GM21526 (cell line): ENCODE measurements around the gene SPATS2.

Source experiments
- ATAC-seq: cut with Tn5 transposase; IDR thresholded peaks from one replicate; pipeline ENCODE4 v1.9.1; 2021; ENCODE audit warnings: moderate library complexity; ENCODE audit not compliant: unreplicated experiment, low FRiP score

The SPATS2 gene

GRCh38 chr12:49335955-49336644, 31.2 kb upstream of the SPATS2 start:
- ATAC-seq: no peak

DNA sequence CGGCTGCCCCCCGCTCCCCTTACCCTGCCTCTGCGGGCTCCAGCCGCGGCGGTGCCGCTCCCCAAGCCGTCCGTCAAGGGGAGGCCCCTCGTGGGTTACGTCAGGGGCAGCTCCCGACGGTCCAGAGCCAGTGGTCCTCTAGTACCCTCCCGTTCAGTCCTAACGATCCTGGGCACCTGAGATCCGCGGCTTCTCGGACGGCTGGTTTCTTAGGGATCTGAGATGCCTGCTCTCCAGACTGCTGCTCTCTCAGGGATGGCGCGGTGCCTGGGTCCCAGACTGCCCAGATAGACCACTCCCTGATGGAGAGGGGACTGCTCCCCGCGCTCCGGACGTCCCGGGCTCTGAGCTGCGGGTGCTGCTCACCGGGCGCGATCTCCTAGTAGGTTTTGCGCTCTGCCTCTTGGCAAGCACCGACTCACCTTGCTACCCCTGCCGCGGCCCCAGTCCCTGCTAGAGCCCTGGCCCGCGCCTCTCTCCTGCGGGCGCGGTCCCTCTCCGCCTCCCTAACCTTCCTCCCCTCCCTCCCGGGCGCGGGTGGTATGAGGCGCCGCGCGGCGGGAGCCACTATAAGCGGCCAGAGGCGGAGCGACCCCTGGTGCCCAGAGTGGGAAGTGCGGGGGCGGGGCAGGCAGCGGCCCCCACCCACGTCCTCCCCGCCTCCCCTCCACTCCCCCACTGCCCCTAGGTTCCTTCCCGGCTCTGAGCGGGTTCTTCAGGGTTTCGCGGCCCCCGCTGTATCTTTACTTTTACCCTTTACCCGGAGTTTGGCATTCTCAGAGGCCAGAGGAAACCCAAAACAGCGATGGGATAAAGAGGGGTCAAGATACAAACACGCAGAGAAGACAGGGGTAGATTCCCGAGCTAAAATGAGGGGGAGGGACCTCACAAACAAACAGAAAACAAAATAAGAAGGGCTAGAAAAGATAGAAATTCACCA, 30.3 kb upstream of the SPATS2 start, which contains the start of gene C1QL4:
TSS of gene C1QL4 (minus strand) at position 544 of the 940 bp plus-strand sequence. CDS start 711 bp downstream, outside the sequence.
- ATAC-seq: no peak

DNA sequence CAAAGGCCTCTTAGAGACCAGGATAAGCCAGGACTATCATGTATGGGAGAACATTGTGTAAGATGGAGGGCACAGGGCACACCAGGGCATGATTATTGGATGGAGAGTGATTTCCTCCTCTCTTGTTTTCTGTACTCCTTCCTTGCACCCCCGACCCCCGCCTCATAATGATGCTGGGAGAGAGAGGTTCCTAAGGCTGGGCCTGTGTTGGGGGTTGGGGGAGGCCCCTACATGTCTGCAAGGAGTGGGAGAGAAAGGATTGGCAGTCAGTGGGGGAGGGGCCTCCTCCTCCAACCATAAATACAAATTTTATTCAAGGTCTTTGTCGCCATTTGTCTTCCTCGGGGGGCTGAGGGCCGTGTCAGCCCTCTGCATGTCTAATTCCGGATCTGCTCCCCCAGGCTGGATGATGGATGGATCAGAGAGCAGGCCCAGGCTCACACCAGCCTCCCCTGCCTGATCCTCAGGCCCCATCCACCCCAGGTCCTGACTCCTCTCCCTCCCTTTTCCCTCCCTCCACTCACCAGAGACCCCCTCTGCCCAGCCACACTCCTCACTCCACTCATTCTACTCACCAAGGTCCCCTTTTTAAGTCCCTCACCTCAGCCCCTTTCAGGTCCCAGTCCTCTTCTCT, 28.3 kb upstream of the SPATS2 start:
- ATAC-seq: no peak

DNA sequence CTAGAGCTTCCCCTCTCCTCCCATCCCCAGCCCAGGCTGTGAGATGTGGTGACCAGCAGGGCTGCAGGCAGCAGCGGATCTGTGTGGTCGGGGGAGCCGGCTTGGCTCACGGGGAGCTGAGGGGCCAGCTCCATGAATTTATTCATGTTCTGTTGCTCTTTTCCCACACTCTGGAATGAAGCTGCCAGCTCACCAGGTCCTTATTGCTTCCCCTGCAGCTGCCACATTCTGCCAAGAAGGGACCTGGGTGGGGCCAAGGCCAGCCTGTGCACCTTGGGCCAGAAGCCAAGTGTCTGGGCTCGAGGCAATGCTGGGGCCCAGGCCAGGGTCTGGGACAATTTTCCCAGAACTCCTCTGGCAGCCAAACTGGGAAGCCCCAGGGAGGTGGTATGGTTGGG, 27.8 kb upstream of the SPATS2 start:
- no peak for ATAC-seq

- ATAC-seq: no peak
Observed at GRCh38 chr12:49340095-49340870, 27.0 kb upstream of the SPATS2 start.

- no peak for ATAC-seq
Observed at GRCh38 chr12:49340971-49341776, 26.1 kb upstream of the SPATS2 start.

DNA sequence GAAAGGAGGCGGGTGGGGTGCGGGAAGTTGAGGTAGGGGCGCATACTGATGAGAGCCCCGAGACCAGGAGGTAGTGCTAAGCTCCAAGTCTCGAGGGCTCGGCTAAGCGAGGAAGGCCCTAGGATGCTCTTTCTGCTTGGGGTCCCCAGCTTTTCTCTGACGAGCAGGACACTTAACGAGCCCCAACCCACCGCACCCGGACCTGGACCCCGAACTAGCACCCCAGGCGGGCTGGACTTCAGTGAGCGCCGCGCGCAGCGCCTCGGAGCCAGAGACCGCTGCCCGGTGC, 25.5 kb upstream of the SPATS2 start:
- no peak for ATAC-seq

DNA sequence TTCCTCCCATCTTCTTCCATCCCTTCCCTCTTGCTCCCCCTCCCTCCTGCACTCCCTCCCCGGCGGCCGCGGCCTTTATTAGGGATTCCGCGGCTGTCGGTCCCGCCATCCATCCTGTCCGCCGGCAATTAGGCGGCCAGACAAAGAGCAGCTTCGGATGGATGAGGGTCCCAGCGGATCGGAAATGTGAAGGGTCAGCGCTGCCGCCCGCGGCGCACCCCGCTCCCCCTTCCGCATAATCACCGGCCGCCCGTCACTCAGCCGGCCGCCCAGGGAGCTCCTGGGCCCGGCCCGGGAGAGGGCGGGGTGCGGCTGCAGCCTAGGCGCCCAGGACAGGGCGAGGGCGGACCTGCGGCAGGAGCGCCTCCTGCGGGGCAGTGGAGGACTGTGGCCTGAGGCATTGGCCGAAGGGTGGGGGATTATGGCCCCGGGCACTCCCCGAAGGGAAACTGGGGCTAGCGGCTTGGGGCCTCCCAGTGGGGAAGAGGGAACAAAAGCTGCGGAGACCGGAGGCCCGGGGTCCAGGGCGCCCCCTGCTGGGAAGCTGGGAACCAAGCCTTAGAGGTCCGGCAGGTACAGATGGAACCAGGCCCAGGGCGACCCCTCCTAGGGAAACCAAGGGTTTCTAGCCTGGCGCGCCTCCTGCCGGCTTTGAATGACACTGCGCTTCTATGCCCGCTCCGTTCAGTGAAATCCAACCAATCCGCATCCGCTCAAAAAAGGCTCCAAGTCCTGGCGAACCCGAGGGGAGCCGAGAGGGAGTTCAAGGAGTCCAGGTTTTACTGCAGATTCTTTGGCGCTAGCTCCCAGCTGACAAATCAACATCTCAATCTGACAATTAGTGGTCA, 25.0 kb upstream of the SPATS2 start:
- ATAC-seq: peak; percentile 57

GRCh38 chr12:49342914-49343731, 24.1 kb upstream of the SPATS2 start:
- ATAC-seq: no peak

DNA sequence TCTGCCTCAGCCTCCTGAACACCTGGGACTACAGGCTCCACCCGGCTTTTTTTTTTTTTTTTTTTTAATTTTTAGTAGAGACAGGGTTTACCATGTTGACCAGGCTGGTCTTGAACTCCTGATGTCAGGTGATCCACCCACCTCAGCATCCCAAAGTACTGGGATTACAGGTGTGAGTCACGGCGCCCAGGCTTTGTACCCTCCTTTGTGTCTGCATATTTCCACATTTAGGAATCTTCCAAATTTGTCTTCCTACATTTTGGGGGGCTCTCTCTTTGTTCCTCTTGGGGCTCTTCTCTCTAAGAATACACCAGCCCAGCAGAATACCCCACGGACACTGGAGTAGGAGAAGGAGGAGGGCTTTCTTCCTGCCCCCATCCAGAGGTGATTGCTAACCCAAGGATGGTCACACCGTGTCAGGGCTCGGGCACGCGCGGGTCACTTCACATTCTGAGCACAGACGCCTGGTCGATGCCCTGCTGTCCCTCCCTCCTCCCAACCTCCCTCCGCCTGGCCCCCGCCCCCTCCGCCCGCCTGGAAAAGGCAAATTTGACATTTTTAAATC, 22.7 kb upstream of the SPATS2 start:
- ATAC-seq: no peak

DNA sequence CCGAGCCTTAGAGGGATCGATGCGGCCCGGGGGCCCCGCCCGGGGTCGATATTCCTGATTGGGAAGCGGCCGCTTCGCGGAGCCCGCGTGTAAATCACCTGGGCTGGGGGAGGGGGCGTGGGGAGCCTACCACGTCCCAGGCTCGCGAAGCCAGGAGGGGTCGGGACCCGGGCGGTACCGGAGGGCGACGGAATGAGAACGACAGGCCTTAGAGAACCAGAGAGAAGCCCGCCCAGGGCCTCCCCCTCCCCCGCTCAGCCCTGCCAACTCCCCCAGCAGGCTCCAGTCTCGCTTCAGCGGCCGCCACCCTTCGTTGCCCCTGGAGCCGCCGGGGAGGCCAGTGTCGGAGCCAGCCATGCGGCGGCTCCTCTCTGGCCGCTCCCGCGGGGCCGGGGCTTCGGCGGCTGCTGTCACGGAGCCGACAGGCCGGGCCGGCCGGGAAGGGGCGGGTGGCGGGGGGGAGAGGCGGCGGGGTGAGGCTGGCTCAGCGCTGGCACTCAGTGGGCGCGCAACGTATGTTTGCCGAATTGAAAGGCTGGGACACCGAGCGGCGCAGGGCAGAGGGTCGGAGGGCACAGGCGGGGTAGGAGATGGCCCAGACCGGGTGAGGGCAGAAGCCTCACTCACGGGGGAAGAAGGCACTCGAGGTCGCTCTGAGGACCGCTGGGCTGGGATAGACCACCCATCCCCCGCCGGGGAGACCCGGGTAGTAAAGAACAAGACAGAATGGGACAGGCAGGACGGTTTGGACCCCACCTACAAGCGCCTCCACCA, 22.0 kb upstream of the SPATS2 start:
- ATAC-seq: no peak

- ATAC-seq: no peak
Observed at GRCh38 chr12:49345825-49346658, 21.2 kb upstream of the SPATS2 start.

- no peak for ATAC-seq
Observed at GRCh38 chr12:49346659-49347310, 20.5 kb upstream of the SPATS2 start, which contains the start of gene DNAJC22. Gene DNAJC22 (plus strand): TSS chr12:49346888. CDS start chr12:49348873, 1,985 bp downstream.

GRCh38 chr12:49347311-49348193, 19.7 kb upstream of the SPATS2 start:
- no peak for ATAC-seq

DNA sequence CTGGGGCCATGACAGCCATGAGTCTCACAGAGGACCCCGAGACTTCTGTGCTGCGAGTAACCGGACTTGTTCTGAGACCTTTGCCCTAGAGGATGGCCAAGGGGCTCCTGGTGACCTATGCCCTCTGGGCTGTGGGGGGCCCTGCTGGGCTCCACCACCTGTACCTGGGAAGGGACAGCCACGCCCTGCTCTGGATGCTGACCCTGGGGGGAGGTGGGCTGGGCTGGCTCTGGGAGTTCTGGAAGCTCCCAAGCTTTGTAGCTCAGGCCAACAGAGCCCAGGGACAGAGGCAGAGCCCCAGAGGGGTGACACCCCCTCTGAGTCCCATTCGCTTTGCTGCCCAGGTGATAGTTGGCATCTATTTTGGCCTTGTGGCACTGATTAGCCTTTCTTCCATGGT, 18.5 kb upstream of the SPATS2 start:
- no peak for ATAC-seq
